HEK293 (cell line): Measurements from ENCODE around the gene GALNT10.

Source experiments
- CTCF ChIA-PET: fragments of 350-600 bp; formaldehyde crosslinking; extraction: SDS; loops from one replicate; lab custom pipeline; 2021; ENCODE audit warnings: antibody characterized with exemption; lab: Yijun Ruan, JAX
- POLR2A ChIA-PET: fragments of 300-600 bp; formaldehyde crosslinking; extraction: SDS; loops from one replicate; lab custom pipeline; 2020; ENCODE audit warnings: antibody characterized with exemption, inconsistent platforms; lab: Yijun Ruan, JAX
- H3K27ac ChIP-seq: fragments of 200-500 bp; sonication (Bioruptor generic); 2 replicates; pipeline ENCODE4 v1.5.1; 2014; ENCODE audit warnings: low read depth, low read length, control low read depth, inconsistent platforms; ENCODE audit errors: extremely low read depth
- H3K36me3 ChIP-seq, 2 experiments: fragments of 200-500 bp in 1 of 2; sonication (Bioruptor generic) in 1 of 2; 1 replicate in 1 of 2; 2 replicates in 1 of 2; pipeline ENCODE4 v1.5.1; 2014 to 2017; ENCODE audit warnings: inconsistent platforms in 2 of 2, low read length in 2 of 2; ENCODE audit not compliant: control insufficient read depth in 2 of 2, insufficient read depth in 1 of 2
- H3K4me1 ChIP-seq: fragments of 200-500 bp; sonication (Bioruptor generic); 2 replicates; pipeline ENCODE4 v1.5.1; 2014; ENCODE audit warnings: mild to moderate bottlenecking, low read length, inconsistent platforms; ENCODE audit not compliant: control insufficient read depth, insufficient read depth
- H3K4me3 ChIP-seq: 2 replicates; pipeline ENCODE4 v1.5.1; 2011; ENCODE audit warnings: low read depth, mild to moderate bottlenecking, control low read depth, low read length, moderate library complexity
- H3K9me3 ChIP-seq: fragments of 200-500 bp; sonication (Bioruptor generic); 2 replicates; pipeline ENCODE4 v1.5.1; 2014; ENCODE audit warnings: low read depth, low read length, inconsistent platforms; ENCODE audit not compliant: control insufficient read depth, insufficient read depth
- GLI2 ChIP-seq: fragments of 450-650 bp; formaldehyde crosslinking; IDR thresholded peaks from 2 replicates; pipeline ENCODE4; 2017; ENCODE audit warnings: missing biosample characterization, missing genetic modification characterization, low read depth, borderline replicate concordance
- MYNN ChIP-seq: fragments of 450-650 bp; formaldehyde crosslinking; IDR thresholded peaks from 2 replicates; pipeline ENCODE4 v1.5.1; 2016; ENCODE audit warnings: missing biosample characterization, missing genetic modification characterization, borderline replicate concordance
- OVOL3 ChIP-seq: fragments of 450-650 bp; formaldehyde crosslinking; IDR thresholded peaks from 2 replicates; pipeline ENCODE4 v1.5.1; 2016; ENCODE audit warnings: missing biosample characterization, missing genetic modification characterization
- TSHZ1 ChIP-seq: fragments of 450-650 bp; formaldehyde crosslinking; IDR thresholded peaks from 2 replicates; pipeline ENCODE4 v1.5.1; 2016; ENCODE audit warnings: missing biosample characterization, missing genetic modification characterization, borderline replicate concordance
- ZBTB7A ChIP-seq: fragments of 450-650 bp; formaldehyde crosslinking; IDR thresholded peaks from 2 replicates; pipeline ENCODE4 v1.5.1; 2016; ENCODE audit warnings: low read depth, missing biosample characterization, missing genetic modification characterization
- ZFP37 ChIP-seq: fragments of 450-650 bp; formaldehyde crosslinking; IDR thresholded peaks from 2 replicates; pipeline ENCODE4 v1.5.1; 2016; ENCODE audit warnings: missing biosample characterization, missing genetic modification characterization
- ZNF169 ChIP-seq: fragments of 450-650 bp; formaldehyde crosslinking; IDR thresholded peaks from 2 replicates; pipeline ENCODE4 v1.5.1; 2016; ENCODE audit warnings: missing biosample characterization, missing genetic modification characterization
- ZNF211 ChIP-seq: fragments of 450-650 bp; formaldehyde crosslinking; IDR thresholded peaks from 2 replicates; pipeline ENCODE4 v1.5.1; 2016; ENCODE audit warnings: low read depth, missing biosample characterization, missing genetic modification characterization
- ZNF266 ChIP-seq: fragments of 450-650 bp; formaldehyde crosslinking; IDR thresholded peaks from 2 replicates; pipeline ENCODE4 v1.5.1; 2016; ENCODE audit warnings: missing biosample characterization, missing genetic modification characterization, low read depth
- ZNF426 ChIP-seq: fragments of 450-650 bp; formaldehyde crosslinking; IDR thresholded peaks from 2 replicates; pipeline ENCODE4 v1.5.1; 2017; ENCODE audit warnings: missing biosample characterization, missing genetic modification characterization, mild to moderate bottlenecking, inconsistent platforms, moderate library complexity
- ZNF449 ChIP-seq: fragments of 450-650 bp; formaldehyde crosslinking; IDR thresholded peaks from 2 replicates; pipeline ENCODE4 v1.5.1; 2017; ENCODE audit warnings: missing biosample characterization, mild to moderate bottlenecking, missing genetic modification characterization, moderate library complexity
- ZNF513 ChIP-seq: fragments of 450-650 bp; IDR thresholded peaks from 2 replicates; pipeline ENCODE4 v1.5.1; 2018; ENCODE audit warnings: missing biosample characterization, missing genetic modification characterization
- ZNF792 ChIP-seq: fragments of 450-650 bp; formaldehyde crosslinking; IDR thresholded peaks from 2 replicates; pipeline ENCODE4 v1.5.1; 2016; ENCODE audit warnings: missing biosample characterization, missing genetic modification characterization
- ZSCAN5A ChIP-seq: fragments of 450-650 bp; formaldehyde crosslinking; IDR thresholded peaks from 2 replicates; pipeline ENCODE4 v1.5.1; 2016; ENCODE audit warnings: missing biosample characterization, missing genetic modification characterization
- TF ChIP-seq, protein P1 (sequence below): IDR thresholded peaks from 2 replicates; pipeline ENCODE4 v1.6.1; 2011; ENCODE audit warnings: mild to moderate bottlenecking, low read depth, low read length, borderline replicate concordance
- TF ChIP-seq, protein P2 (sequence below): fragments of 450-650 bp; formaldehyde crosslinking; IDR thresholded peaks from 2 replicates; pipeline ENCODE4 v1.5.1; 2016; ENCODE audit warnings: missing biosample characterization, missing genetic modification characterization, low read depth

The GALNT10 gene

GRCh38 chr5:154244476-154244875, 53.9 kb downstream of the GALNT10 start:
- TF ChIP-seq, protein P1, sequence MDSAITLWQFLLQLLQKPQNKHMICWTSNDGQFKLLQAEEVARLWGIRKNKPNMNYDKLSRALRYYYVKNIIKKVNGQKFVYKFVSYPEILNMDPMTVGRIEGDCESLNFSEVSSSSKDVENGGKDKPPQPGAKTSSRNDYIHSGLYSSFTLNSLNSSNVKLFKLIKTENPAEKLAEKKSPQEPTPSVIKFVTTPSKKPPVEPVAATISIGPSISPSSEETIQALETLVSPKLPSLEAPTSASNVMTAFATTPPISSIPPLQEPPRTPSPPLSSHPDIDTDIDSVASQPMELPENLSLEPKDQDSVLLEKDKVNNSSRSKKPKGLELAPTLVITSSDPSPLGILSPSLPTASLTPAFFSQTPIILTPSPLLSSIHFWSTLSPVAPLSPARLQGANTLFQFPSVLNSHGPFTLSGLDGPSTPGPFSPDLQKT = no peak
- TF ChIP-seq ZBTB7A (tag by site-specific recombination) = no peak
- TF ChIP-seq ZNF513 (tag by site-specific recombination) = no peak
- no peak for TF ChIP-seq OVOL3 (tag by site-specific recombination)
- no peak for TF ChIP-seq ZNF449 (tag by site-specific recombination)
- CTCF ChIA-PET = no interaction called here
- POLR2A ChIA-PET = no interaction called here

GRCh38 chr5:154248691-154249090, 58.2 kb downstream of the GALNT10 start:
- H3K27ac ChIP-seq = no peak overlapping the region
- no peak for TF ChIP-seq ZSCAN5A
- TF ChIP-seq ZNF792 (tag by site-specific recombination) = no peak
- no peak for TF ChIP-seq ZNF266
- no peak for TF ChIP-seq ZNF169 (tag by site-specific recombination)
- no peak for TF ChIP-seq ZFP37 (tag by site-specific recombination)
- TF ChIP-seq ZNF426 (tag by site-specific recombination) = no peak
- TF ChIP-seq, protein P2, sequence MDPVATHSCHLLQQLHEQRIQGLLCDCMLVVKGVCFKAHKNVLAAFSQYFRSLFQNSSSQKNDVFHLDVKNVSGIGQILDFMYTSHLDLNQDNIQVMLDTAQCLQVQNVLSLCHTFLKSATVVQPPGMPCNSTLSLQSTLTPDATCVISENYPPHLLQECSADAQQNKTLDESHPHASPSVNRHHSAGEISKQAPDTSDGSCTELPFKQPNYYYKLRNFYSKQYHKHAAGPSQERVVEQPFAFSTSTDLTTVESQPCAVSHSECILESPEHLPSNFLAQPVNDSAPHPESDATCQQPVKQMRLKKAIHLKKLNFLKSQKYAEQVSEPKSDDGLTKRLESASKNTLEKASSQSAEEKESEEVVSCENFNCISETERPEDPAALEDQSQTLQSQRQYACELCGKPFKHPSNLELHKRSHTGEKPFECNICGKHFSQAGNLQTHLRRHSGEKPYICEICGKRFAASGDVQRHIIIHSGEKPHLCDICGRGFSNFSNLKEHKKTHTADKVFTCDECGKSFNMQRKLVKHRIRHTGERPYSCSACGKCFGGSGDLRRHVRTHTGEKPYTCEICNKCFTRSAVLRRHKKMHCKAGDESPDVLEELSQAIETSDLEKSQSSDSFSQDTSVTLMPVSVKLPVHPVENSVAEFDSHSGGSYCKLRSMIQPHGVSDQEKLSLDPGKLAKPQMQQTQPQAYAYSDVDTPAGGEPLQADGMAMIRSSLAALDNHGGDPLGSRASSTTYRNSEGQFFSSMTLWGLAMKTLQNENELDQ (tag by site-specific recombination) = no peak
- TF ChIP-seq MYNN (tag by site-specific recombination) = no peak
- no peak for TF ChIP-seq GLI2 (tag by site-specific recombination)
- no peak for TF ChIP-seq TSHZ1 (tag by site-specific recombination)
- no peak for TF ChIP-seq ZNF211 (tag by site-specific recombination)
- TF ChIP-seq, all 188 proteins: peak for 0
- ChIA-PET POLR2A (no interaction called here), CTCF (interaction anchor here (1.2 kb wide), 1 partner anchor 64 kb away, joined by 3 read pairs; no protein-coding TSS in a partner anchor)
- H3K4me3 ChIP-seq = no peak overlapping the region
- H3K4me1 ChIP-seq = no peaks in the 10 kb centered on the region
- no peaks in the 10 kb centered on the region for H3K9me3 ChIP-seq
- no peaks in the 10 kb centered on the region for H3K36me3 ChIP-seq

More at GRCh38 chr5:154244476-154244875, 53.9 kb downstream of the GALNT10 start:
- Histone ChIP-seq H3K9me3 (no peaks in the 10 kb centered on the region), H3K4me3 (no peak overlapping the region), H3K4me1 (no peaks in the 10 kb centered on the region), H3K27ac (no peak overlapping the region), H3K36me3 (no peaks in the 10 kb centered on the region)
